ENCODE data around the gene AARS2. TPM values are rescaled to one million over a fixed set of nuclear protein-coding genes. Genes with fewer than 3 reads are reported as not detected.

AARS2 gene
- total and polyA plus RNA-seq, 9 of the 15 experiments (the other 6 are each of a cell fraction or from before 2014, with no cell fraction given): 0.97 to 34.0 (median 18.3) TPM

DNA sequence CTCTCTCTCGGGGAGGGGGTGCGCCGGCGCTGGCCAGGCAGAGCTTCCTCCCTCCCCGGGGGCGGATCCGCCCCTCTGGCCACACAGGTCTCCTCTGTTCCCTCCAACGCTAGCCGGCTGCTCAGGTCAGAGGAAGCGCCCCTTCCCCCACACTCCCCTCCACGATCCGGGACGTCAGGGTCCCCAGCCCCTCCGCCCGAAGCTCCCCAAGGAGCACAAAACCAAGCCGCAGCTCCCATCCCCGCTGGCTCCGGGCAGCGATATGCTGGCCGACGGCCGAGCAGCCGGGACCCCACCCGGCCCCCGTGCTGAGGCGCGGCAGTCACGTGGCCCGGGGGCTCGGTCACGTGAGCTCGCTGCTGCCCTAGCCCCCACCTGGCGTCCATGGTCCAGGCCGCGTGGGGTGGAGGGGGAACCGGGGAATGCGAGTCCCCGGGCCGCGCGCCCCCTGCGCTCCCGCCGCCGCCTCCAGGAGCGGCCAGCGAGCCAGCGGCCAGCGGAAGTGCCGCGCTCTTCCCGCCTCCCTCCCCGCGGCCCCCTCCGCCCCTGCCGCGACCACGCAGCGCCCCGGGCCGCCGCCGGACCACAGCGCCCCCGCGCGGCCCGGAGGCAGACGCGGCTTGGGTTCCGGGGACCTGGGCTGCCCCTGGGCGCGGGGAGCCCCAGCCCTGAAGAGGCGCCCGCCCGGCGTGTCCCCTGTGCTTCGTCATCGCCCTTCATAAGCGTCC, 56.0 kb downstream of the AARS2 start, which contains the start of gene SLC35B2 (continued):
- TF ChIP-seq, protein P1, sequence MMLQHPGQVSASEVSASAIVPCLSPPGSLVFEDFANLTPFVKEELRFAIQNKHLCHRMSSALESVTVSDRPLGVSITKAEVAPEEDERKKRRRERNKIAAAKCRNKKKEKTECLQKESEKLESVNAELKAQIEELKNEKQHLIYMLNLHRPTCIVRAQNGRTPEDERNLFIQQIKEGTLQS (IDR thresholded peaks at IDR 0.05): no peak
- TF ChIP-seq, protein P1 (CRISPR knock-in tag; conservative IDR thresholded peaks at IDR 0.05): peak; percentile 79; the same call in 1 of the 2 replicates
- TF ChIP-seq, protein P2, sequence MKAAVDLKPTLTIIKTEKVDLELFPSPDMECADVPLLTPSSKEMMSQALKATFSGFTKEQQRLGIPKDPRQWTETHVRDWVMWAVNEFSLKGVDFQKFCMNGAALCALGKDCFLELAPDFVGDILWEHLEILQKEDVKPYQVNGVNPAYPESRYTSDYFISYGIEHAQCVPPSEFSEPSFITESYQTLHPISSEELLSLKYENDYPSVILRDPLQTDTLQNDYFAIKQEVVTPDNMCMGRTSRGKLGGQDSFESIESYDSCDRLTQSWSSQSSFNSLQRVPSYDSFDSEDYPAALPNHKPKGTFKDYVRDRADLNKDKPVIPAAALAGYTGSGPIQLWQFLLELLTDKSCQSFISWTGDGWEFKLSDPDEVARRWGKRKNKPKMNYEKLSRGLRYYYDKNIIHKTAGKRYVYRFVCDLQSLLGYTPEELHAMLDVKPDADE (conservative IDR thresholded peaks at IDR 0.05; ENCODE audit: control insufficient read depth, low read depth, low read length): peak; percentile 29; the same call in 1 of the 2 replicates
- no peak for TF ChIP-seq SMAD1 (IDR thresholded peaks at IDR 0.05; ENCODE audit: low read depth, low read length, partially characterized antibody)
- TF ChIP-seq, protein P3, sequence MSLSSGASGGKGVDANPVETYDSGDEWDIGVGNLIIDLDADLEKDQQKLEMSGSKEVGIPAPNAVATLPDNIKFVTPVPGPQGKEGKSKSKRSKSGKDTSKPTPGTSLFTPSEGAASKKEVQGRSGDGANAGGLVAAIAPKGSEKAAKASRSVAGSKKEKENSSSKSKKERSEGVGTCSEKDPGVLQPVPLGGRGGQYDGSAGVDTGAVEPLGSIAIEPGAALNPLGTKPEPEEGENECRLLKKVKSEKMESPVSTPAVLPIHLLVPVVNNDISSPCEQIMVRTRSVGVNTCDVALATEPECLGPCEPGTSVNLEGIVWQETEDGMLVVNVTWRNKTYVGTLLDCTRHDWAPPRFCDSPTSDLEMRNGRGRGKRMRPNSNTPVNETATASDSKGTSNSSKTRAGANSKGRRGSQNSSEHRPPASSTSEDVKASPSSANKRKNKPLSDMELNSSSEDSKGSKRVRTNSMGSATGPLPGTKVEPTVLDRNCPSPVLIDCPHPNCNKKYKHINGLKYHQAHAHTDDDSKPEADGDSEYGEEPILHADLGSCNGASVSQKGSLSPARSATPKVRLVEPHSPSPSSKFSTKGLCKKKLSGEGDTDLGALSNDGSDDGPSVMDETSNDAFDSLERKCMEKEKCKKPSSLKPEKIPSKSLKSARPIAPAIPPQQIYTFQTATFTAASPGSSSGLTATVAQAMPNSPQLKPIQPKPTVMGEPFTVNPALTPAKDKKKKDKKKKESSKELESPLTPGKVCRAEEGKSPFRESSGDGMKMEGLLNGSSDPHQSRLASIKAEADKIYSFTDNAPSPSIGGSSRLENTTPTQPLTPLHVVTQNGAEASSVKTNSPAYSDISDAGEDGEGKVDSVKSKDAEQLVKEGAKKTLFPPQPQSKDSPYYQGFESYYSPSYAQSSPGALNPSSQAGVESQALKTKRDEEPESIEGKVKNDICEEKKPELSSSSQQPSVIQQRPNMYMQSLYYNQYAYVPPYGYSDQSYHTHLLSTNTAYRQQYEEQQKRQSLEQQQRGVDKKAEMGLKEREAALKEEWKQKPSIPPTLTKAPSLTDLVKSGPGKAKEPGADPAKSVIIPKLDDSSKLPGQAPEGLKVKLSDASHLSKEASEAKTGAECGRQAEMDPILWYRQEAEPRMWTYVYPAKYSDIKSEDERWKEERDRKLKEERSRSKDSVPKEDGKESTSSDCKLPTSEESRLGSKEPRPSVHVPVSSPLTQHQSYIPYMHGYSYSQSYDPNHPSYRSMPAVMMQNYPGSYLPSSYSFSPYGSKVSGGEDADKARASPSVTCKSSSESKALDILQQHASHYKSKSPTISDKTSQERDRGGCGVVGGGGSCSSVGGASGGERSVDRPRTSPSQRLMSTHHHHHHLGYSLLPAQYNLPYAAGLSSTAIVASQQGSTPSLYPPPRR (CRISPR knock-in tag; IDR thresholded peaks at IDR 0.05; ENCODE audit: borderline replicate concordance): no peak
- TF ChIP-seq, protein P4, sequence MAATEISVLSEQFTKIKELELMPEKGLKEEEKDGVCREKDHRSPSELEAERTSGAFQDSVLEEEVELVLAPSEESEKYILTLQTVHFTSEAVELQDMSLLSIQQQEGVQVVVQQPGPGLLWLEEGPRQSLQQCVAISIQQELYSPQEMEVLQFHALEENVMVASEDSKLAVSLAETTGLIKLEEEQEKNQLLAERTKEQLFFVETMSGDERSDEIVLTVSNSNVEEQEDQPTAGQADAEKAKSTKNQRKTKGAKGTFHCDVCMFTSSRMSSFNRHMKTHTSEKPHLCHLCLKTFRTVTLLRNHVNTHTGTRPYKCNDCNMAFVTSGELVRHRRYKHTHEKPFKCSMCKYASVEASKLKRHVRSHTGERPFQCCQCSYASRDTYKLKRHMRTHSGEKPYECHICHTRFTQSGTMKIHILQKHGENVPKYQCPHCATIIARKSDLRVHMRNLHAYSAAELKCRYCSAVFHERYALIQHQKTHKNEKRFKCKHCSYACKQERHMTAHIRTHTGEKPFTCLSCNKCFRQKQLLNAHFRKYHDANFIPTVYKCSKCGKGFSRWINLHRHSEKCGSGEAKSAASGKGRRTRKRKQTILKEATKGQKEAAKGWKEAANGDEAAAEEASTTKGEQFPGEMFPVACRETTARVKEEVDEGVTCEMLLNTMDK (IDR thresholded peaks at IDR 0.05; ENCODE audit: borderline replicate concordance, insufficient read depth, low read depth, low read length, poor library complexity, severe bottlenecking): peak; percentile 99
- TF ChIP-seq, protein P5, sequence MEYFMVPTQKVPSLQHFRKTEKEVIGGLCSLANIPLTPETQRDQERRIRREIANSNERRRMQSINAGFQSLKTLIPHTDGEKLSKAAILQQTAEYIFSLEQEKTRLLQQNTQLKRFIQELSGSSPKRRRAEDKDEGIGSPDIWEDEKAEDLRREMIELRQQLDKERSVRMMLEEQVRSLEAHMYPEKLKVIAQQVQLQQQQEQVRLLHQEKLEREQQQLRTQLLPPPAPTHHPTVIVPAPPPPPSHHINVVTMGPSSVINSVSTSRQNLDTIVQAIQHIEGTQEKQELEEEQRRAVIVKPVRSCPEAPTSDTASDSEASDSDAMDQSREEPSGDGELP (CRISPR knock-in tag; IDR thresholded peaks at IDR 0.05; ENCODE audit: borderline replicate concordance): peak; percentile 74; the same call in 1 of the 2 replicates
- no peak for TF ChIP-seq NR2F6 (CRISPR knock-in tag; IDR thresholded peaks at IDR 0.05)
